OCI-LY1 (cell line): ENCODE results near the gene HID1.

Experiments used
- CTCF ChIP-seq: fragments of 200-600 bp; sonication (generic), shearing (Covaris generic); IDR thresholded peaks from 2 replicates; pipeline ENCODE4 v1.5.1; 2017; ENCODE audit warnings: mild to moderate bottlenecking, antibody characterized with exemption, low read length, moderate library complexity, mixed read lengths
- EZH2 ChIP-seq: fragments of 200-600 bp; sonication (generic), shearing (Covaris generic); IDR thresholded peaks from 2 replicates; pipeline ENCODE4 v1.8.0; 2017; ENCODE audit warnings: borderline replicate concordance, mixed run types, mild to moderate bottlenecking, antibody characterized with exemption, low read length, moderate library complexity, mixed read lengths

GRCh38 chr17:74920642-74921025, 51.9 kb downstream of the HID1 start:
- no peak for TF ChIP-seq CTCF
- TF ChIP-seq EZH2, result no peak
